K562 (cell line): ENCODE data around the gene HFE. TPM values are rescaled to one million over a fixed set of nuclear protein-coding genes. Genes with fewer than 3 reads are reported as not detected.

Source experiments
- AFF1 ChIP-seq, 2 experiments: fragments of 450-650 bp; IDR thresholded peaks; 2 replicates each; pipeline ENCODE4 v1.6.1; 2018; ENCODE audit warnings: mild to moderate bottlenecking in 2 of 2, low read depth in 1 of 2; ENCODE audit not compliant: partially characterized antibody in 2 of 2
- CHD2 ChIP-seq: IDR thresholded peaks from 2 replicates; pipeline ENCODE4 v1.6.1; 2011; ENCODE audit warnings: low read depth, low read length
- ETV5 ChIP-seq: sonication (generic); formaldehyde crosslinking; IDR thresholded peaks from 2 replicates; pipeline ENCODE4 v1.4.0; 2020; ENCODE audit warnings: low read depth, mild to moderate bottlenecking, missing genetic modification reagents
- FOXK1 ChIP-seq: sonication (generic); formaldehyde crosslinking; IDR thresholded peaks from 2 replicates; pipeline ENCODE4 v1.8.0; 2022; ENCODE audit warnings: missing genetic modification reagents, mild to moderate bottlenecking, borderline replicate concordance
- GMEB1 ChIP-seq: fragments of 250-450 bp; sonication (Bioruptor Pico); IDR thresholded peaks from 2 replicates; pipeline ENCODE4 v1.4.0; 2020; ENCODE audit warnings: mild to moderate bottlenecking
- HDAC1 ChIP-seq, 2 experiments: fragments of 450-650 bp; IDR thresholded peaks; 2 replicates each; pipeline ENCODE4 v1.6.1; 2016 to 2017; ENCODE audit warnings: inconsistent platforms in 1 of 2, mild to moderate bottlenecking in 1 of 2, moderate library complexity in 1 of 2
- KAT8 ChIP-seq: fragments of 450-650 bp; IDR thresholded peaks from 2 replicates; pipeline ENCODE4 v1.6.1; 2016; ENCODE audit warnings: low read depth, mild to moderate bottlenecking
- KDM5B ChIP-seq: fragments of 200-600 bp; sonication (generic); IDR thresholded peaks from 2 replicates; pipeline ENCODE4 v1.6.1; 2012; ENCODE audit warnings: low read depth, mild to moderate bottlenecking, moderate library complexity, low read length, control low read depth, inconsistent platforms; ENCODE audit not compliant: insufficient replicate concordance
- LCOR ChIP-seq: sonication (generic); formaldehyde crosslinking; IDR thresholded peaks from 2 replicates; pipeline ENCODE4 v1.8.0; 2022; ENCODE audit warnings: mild to moderate bottlenecking, missing genetic modification reagents
- MAFF ChIP-seq: IDR thresholded peaks from 2 replicates; pipeline ENCODE4 v1.6.1; 2012; ENCODE audit warnings: low read length, improper control_type of control experiment
- MLLT1 ChIP-seq, 2 experiments: fragments of 450-650 bp; IDR thresholded peaks; 2 replicates each; pipeline ENCODE4 v1.6.1; 2016
- NFYB ChIP-seq: IDR thresholded peaks from 2 replicates; pipeline ENCODE4 v1.6.1; 2011; ENCODE audit warnings: mild to moderate bottlenecking, moderate library complexity; ENCODE audit not compliant: insufficient read length; ENCODE audit errors: extremely low read depth
- POLR2AphosphoS2 ChIP-seq: IDR thresholded peaks from 2 replicates; pipeline ENCODE4 v1.6.1; 2012; ENCODE audit warnings: low read length, improper control_type of control experiment
- POLR2AphosphoS5 ChIP-seq: IDR thresholded peaks from 2 replicates; pipeline ENCODE4 v1.6.1; 2011; ENCODE audit warnings: mild to moderate bottlenecking, low read depth, low read length, moderate library complexity; ENCODE audit not compliant: control insufficient read depth, insufficient read depth
- SMARCA4 ChIP-seq: fragments of 450-650 bp; IDR thresholded peaks from 2 replicates; pipeline ENCODE4 v1.6.1; 2016
- SNRNP70 ChIP-seq: fragments of 200-400 bp; formaldehyde crosslinking; optimal IDR thresholded peaks from 2 replicates; pipeline ENCODE3; 2017; ENCODE audit warnings: low read depth, low read length
- TCF7 ChIP-seq: sonication (generic); IDR thresholded peaks from 2 replicates; pipeline ENCODE4 v1.6.1; 2016; ENCODE audit warnings: antibody characterized with exemption, borderline replicate concordance
- USF1 ChIP-seq: sonication (generic); formaldehyde crosslinking; IDR thresholded peaks from 2 replicates; pipeline ENCODE4 v1.9.0; 2022; ENCODE audit warnings: mild to moderate bottlenecking, missing genetic modification reagents
- ZNF76 ChIP-seq: fragments of 250-450 bp; sonication (Bioruptor Pico); IDR thresholded peaks from 2 replicates; pipeline ENCODE4 v1.4.0; 2020; ENCODE audit warnings: mild to moderate bottlenecking, moderate library complexity, borderline replicate concordance
- polyA plus RNA-seq, 8 experiments: library from polyadenylated mRNA; depleted of rRNA in 4 of 8; stranded (reverse) in 5 of 8; unstranded in 3 of 8; fragments of >200 nt; fragmentation: Nextera tagmentation in 2 of 8; fragmentation: Illumina TruSeq in 1 of 8; extraction: Ambion mirVana in 2 of 8; extraction: Trizol in 1 of 8; gene quantifications; 2 replicates each; pipeline versions ENCODE4 v1.2.1 to v1.2.3, GENCODE V29; 2011 to 2014; ENCODE audit warnings: inconsistent platforms in 1 of 8, missing spikeins in 1 of 8
- total RNA-seq, 7 experiments: library from RNA; depleted of rRNA in 6 of 7; stranded (reverse); fragments of >200 nt in 6 of 7; fragmentation: Illumina TruSeq in 2 of 7; extraction: Trizol in 2 of 7; gene quantifications; 2 replicates each; pipeline versions ENCODE4 v1.2.1 to v1.2.3, GENCODE V29; 2011 to 2021; ENCODE audit warnings: low replicate concordance in 1 of 7

The HFE gene
- total and polyA plus RNA-seq, 9 of the 15 experiments (the other 6 are each of a cell fraction or from before 2014, with no cell fraction given) = 0.14 to 1.2 (median 0.76) TPM

GRCh38 chr6:26123947-26124780 is 36.9 kb downstream of the HFE start (continued):
- peak; percentile 96 for TF ChIP-seq KDM5B
- peak; percentile 90 for TF ChIP-seq CHD2
- TF ChIP-seq SMARCA4 = peak; percentile 25; the same call in 1 of the 2 replicates
- TF ChIP-seq AFF1 (IDR thresholded peaks at IDR 0.05; ENCODE audit: low read depth in 1 of 2, partially characterized antibody in 2 of 2) = peak; percentile 65 to 85
- no peak for TF ChIP-seq KAT8
- peak; percentile 47; the same call in 1 of the 2 replicates for TF ChIP-seq ETV5 (CRISPR knock-in tag)
- TF ChIP-seq POLR2AphosphoS2 = peak; percentile 95
- TF ChIP-seq NFYB = peak; percentile 73
- no peak; the same call in 1 of the 2 replicates for TF ChIP-seq MAFF
- peak; percentile 98 to 99 for TF ChIP-seq MLLT1 (IDR thresholded peaks at IDR 0.05)
- peak; percentile 74; the same call in 1 of the 2 replicates for TF ChIP-seq LCOR (CRISPR knock-in tag)
- TF ChIP-seq GMEB1 = no peak
- peak; percentile 99 for TF ChIP-seq FOXK1
- TF ChIP-seq SNRNP70 = peak; percentile 95
- peak; percentile 39; the same call in 1 of the 2 replicates for TF ChIP-seq TCF7
- TF ChIP-seq POLR2AphosphoS5 = peak; percentile 81
- TF ChIP-seq ZNF76 (CRISPR knock-in tag) = no peak
- TF ChIP-seq HDAC1 (IDR thresholded peaks at IDR 0.05) = peak in 1 of 2 experiments; percentile 85; a peak in 2 of 4 replicates
- TF ChIP-seq USF1 (CRISPR knock-in tag) = peak; percentile 62
